OCI-LY3 (cell line): ENCODE data around the gene LGALS16.
"Not testable (repeated sequence)": the region's sequence is repeated elsewhere in the genome, so short reads cannot be mapped to it uniquely, and the experiment has no call there.

Experiments used
- CTCF ChIP-seq: fragments of 200-600, 300-600 bp; sonication (generic); IDR thresholded peaks from 2 replicates; pipeline ENCODE4 v1.5.1; 2014; ENCODE audit warnings: antibody characterized with exemption, low read length, low read depth
- EZH2phosphoT487 ChIP-seq: fragments of 200-600 bp; shearing (Covaris generic); IDR thresholded peaks from 2 replicates; pipeline ENCODE4 v1.6.1; 2018; ENCODE audit warnings: antibody characterized with exemption, mixed run types, low read depth

- not testable (repeated sequence) for TF ChIP-seq CTCF, EZH2phosphoT487
Observed at GRCh38 chr19:39688637-39689036, 32.9 kb downstream of the LGALS16 start.
